ENCODE data around the gene TIPIN. TPM values are rescaled to one million over a fixed set of nuclear protein-coding genes. Genes with fewer than 3 reads are reported as not detected.

Gene TIPIN
- total RNA-seq, 1 experiment from 2014 or later = 12.9 TPM

GRCh38 chr15:66294932-66295235 lies 61.6 kb downstream of the TIPIN start:
- Histone ChIP-seq H3K36me3 (ENCODE audit: low read depth) (no peaks in the 10 kb centered on the region), H3K27me3 (ENCODE audit: insufficient read depth, low read depth) (no peaks in the 10 kb centered on the region), H3F3A (ENCODE audit: insufficient read depth, low read depth) (peaks cover 15% of the 10 kb centered on the region), H3K4me1 (replicated peaks; ENCODE audit: insufficient read depth) (peaks cover 28% of the 10 kb centered on the region), H4K20me1 (ENCODE audit: insufficient read depth) (no peaks in the 10 kb centered on the region), H3K9me2 (ENCODE audit: insufficient read depth) (no peaks in the 10 kb centered on the region), H3K79me2 (ENCODE audit: low read depth) (peaks cover 19% of the 10 kb centered on the region), H2AFZ (no peak overlapping the region), H3K27ac (peak overlapping the region; percentile 57), H3K9me3 (ENCODE audit: insufficient read depth, low read depth) (no peaks in the 10 kb centered on the region), H3K4me3 (peak overlapping the region; percentile 52; the same call in 1 of the 2 replicates), H3K4me2 (peak overlapping the region; percentile 81)
- CTCF ChIA-PET = no interaction called here
- POLR2A ChIA-PET (ENCODE audit: unreplicated experiment) = interaction anchor here (0.6 to 0.7 kb wide), 4 partner anchors 18 to 331 kb away, joined by 5 to 6 read pairs (median 5); no protein-coding TSS in a partner anchor
- no TSS peak for BruUV-seq (replicated peaks)
- intact Hi-C loops (cut with micrococcal nuclease; ENCODE audit: unreplicated experiment) = loop anchor here (2.0 to 10.0 kb wide), 3 partner anchors 202 to 680 kb away; partner anchors contain the start of genes INTS14 and SNAPC5
- no peak for DNase-seq
- TF ChIP-seq EZH2 (IDR thresholded peaks at IDR 0.05; ENCODE audit: low read depth) (no peak), CTCF (conservative IDR thresholded peaks at IDR 0.05) (no peak)

DNA sequence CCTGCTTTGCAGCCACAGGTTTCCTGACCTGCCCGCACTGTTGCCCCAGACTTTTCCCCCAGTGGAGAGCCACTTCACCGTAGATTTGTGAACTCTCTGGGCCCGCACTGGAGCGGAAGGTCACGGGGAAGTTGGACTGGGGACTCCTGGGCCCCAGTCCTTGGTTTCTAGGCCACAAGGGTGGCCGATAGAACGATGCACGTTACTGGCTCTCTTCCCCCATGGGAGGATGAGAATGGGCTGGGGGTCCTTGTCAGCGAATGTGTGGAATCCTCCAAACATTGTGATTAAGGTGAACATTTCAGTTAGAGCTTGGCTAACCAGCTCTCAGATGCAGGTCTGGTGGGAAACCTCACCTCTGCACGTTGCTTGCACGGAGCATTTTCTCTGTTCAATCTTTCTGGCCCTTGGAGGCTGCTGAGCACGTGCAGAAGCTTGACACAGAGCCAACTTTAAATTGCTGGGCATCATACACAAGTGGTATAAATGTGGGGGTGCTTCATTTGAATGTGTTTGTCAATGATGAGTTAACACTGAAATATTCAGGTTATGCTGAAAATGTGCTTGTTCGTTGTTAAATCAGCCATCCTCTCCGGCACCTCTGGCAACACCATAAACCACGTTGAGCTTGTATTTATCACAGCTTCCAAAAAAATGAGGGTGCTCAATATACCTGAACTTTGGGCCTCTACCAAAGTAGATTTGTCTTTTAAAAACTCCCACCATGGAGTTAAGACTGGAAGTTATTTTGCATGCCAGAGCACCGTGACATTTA lies 62.1 kb downstream of the TIPIN start:
- no peaks in the 10 kb centered on the region for H4K20me1 ChIP-seq (ENCODE audit: insufficient read depth)
- no peaks in the 10 kb centered on the region for H3K36me3 ChIP-seq (ENCODE audit: low read depth)
- peak overlapping the region; percentile 52 for H3K4me3 ChIP-seq
- CTCF ChIA-PET = no interaction called here
- peaks cover 19% of the 10 kb centered on the region for H3K79me2 ChIP-seq (ENCODE audit: low read depth)
- peak overlapping the region; percentile 81 for H3K4me2 ChIP-seq
- peak; percentile 40 to 79 for DNase-seq
- H3K9me2 ChIP-seq (ENCODE audit: insufficient read depth) = no peaks in the 10 kb centered on the region
- peaks cover 28% of the 10 kb centered on the region for H3K4me1 ChIP-seq (replicated peaks; ENCODE audit: insufficient read depth)
- no peaks in the 10 kb centered on the region for H3K9me3 ChIP-seq (ENCODE audit: insufficient read depth, low read depth)
- no peaks in the 10 kb centered on the region for H3K27me3 ChIP-seq (ENCODE audit: insufficient read depth, low read depth)
- BruUV-seq (replicated peaks) = TSS peak; percentile 54
- peak overlapping the region; percentile 57 for H3K27ac ChIP-seq
- POLR2A ChIA-PET (ENCODE audit: unreplicated experiment) = interaction anchor here (0.6 to 0.7 kb wide), 6 partner anchors 18 to 332 kb away, joined by 3 to 6 read pairs (median 5); no protein-coding TSS in a partner anchor
- H2AFZ ChIP-seq = peak overlapping the region; percentile 78
- peaks cover 15% of the 10 kb centered on the region for H3F3A ChIP-seq (ENCODE audit: insufficient read depth, low read depth)
- no peak for TF ChIP-seq EZH2 (IDR thresholded peaks at IDR 0.05; ENCODE audit: low read depth)
- no peak for TF ChIP-seq CTCF (conservative IDR thresholded peaks at IDR 0.05)
- intact Hi-C loops (cut with micrococcal nuclease; ENCODE audit: unreplicated experiment) = loop anchor here (2.0 to 10.0 kb wide), 3 partner anchors 202 to 680 kb away; partner anchors contain the start of genes INTS14 and SNAPC5

- no peak for TF ChIP-seq CTCF (conservative IDR thresholded peaks at IDR 0.05)
- no peak for TF ChIP-seq EZH2 (IDR thresholded peaks at IDR 0.05; ENCODE audit: low read depth)
- no peaks in the 10 kb centered on the region for H3K9me2 ChIP-seq (ENCODE audit: insufficient read depth)
- H3K79me2 ChIP-seq (ENCODE audit: low read depth) = peaks cover 19% of the 10 kb centered on the region
- H3K27me3 ChIP-seq (ENCODE audit: insufficient read depth, low read depth) = no peaks in the 10 kb centered on the region
- no peaks in the 10 kb centered on the region for H3K36me3 ChIP-seq (ENCODE audit: low read depth)
- no peaks in the 10 kb centered on the region for H3K9me3 ChIP-seq (ENCODE audit: insufficient read depth, low read depth)
- peaks cover 15% of the 10 kb centered on the region for H3F3A ChIP-seq (ENCODE audit: insufficient read depth, low read depth)
- H2AFZ ChIP-seq = peak within 1 kb of the TSS; percentile 85
- POLR2A ChIA-PET (ENCODE audit: unreplicated experiment) = interaction anchor here (0.6 to 0.7 kb wide), 2 partner anchors 160 to 227 kb away, joined by 6 to 12 read pairs; no protein-coding TSS in a partner anchor
- no TSS peak for BruUV-seq (replicated peaks)
- CTCF ChIA-PET = no interaction called here
- peaks cover 28% of the 10 kb centered on the region for H3K4me1 ChIP-seq (replicated peaks; ENCODE audit: insufficient read depth)
- H3K4me2 ChIP-seq = peak within 1 kb of the TSS; percentile 87
- peak within 1 kb of the TSS; percentile 52 for H3K4me3 ChIP-seq
- intact Hi-C loops (cut with micrococcal nuclease; ENCODE audit: unreplicated experiment) = loop anchor here (2.0 to 10.0 kb wide), 3 partner anchors 203 to 679 kb away; partner anchors contain the start of genes INTS14 and SNAPC5
- no peaks in the 10 kb centered on the region for H4K20me1 ChIP-seq (ENCODE audit: insufficient read depth)
- DNase-seq = peak in 1 of 2 experiments; percentile 52
- peak within 1 kb of the TSS; percentile 57 for H3K27ac ChIP-seq
Measured at GRCh38 chr15:66293419-66294156, 62.9 kb downstream of the TIPIN start, which contains the start of gene DIS3L. TSS of gene DIS3L (plus strand) at chr15:66293568. CDS start at chr15:66293597, 29 bp downstream.
